SK-N-SH (cell line): ENCODE measurements around the gene ACTA1.

Experiments
- CHD2 ChIP-seq: fragments of 150-350 bp; IDR thresholded peaks from 2 replicates; pipeline ENCODE4 v1.6.1; 2018; ENCODE audit warnings: low read length; ENCODE audit not compliant: partially characterized antibody
- FOSL2 ChIP-seq: IDR thresholded peaks from 2 replicates; pipeline ENCODE4 v1.4.0; 2012; ENCODE audit warnings: low read depth, mild to moderate bottlenecking, moderate library complexity, borderline replicate concordance
- FOXJ3 ChIP-seq: sonication (generic); formaldehyde crosslinking; IDR thresholded peaks from 2 replicates; pipeline ENCODE4 v1.5.1; 2020; ENCODE audit warnings: mild to moderate bottlenecking, missing genetic modification reagents
- MEF2A ChIP-seq: IDR thresholded peaks from 2 replicates; pipeline ENCODE4 v1.4.0; 2012; ENCODE audit warnings: low read depth, borderline replicate concordance
- NFIC ChIP-seq: IDR thresholded peaks from 2 replicates; pipeline ENCODE4 v1.4.0; 2012; ENCODE audit warnings: borderline replicate concordance
- RAD21 ChIP-seq: IDR thresholded peaks from 2 replicates; pipeline ENCODE4 v1.6.1; 2012; ENCODE audit warnings: mild to moderate bottlenecking, low read length
- RFX5 ChIP-seq: IDR thresholded peaks from 2 replicates; pipeline ENCODE4 v1.6.1; 2012; ENCODE audit warnings: mild to moderate bottlenecking, improper control_type of control experiment, low read length
- YY1 ChIP-seq: IDR thresholded peaks from 2 replicates; pipeline ENCODE4 v1.4.0; 2012; ENCODE audit warnings: low read depth, mild to moderate bottlenecking
- TF ChIP-seq, protein P1 (sequence below): IDR thresholded peaks from 2 replicates; pipeline ENCODE4 v1.4.0; 2012; ENCODE audit warnings: low read depth
- TF ChIP-seq, protein P2 (sequence below): IDR thresholded peaks from 2 replicates; pipeline ENCODE4 v1.6.1; 2012; ENCODE audit warnings: mild to moderate bottlenecking, low read depth, low read length, moderate library complexity
- TF ChIP-seq, protein P3 (sequence below): fragments of 200-600 bp; sonication (generic); IDR thresholded peaks from 2 replicates; pipeline ENCODE4 v1.6.1; 2017; ENCODE audit warnings: antibody characterized with exemption, mild to moderate bottlenecking, moderate library complexity

DNA sequence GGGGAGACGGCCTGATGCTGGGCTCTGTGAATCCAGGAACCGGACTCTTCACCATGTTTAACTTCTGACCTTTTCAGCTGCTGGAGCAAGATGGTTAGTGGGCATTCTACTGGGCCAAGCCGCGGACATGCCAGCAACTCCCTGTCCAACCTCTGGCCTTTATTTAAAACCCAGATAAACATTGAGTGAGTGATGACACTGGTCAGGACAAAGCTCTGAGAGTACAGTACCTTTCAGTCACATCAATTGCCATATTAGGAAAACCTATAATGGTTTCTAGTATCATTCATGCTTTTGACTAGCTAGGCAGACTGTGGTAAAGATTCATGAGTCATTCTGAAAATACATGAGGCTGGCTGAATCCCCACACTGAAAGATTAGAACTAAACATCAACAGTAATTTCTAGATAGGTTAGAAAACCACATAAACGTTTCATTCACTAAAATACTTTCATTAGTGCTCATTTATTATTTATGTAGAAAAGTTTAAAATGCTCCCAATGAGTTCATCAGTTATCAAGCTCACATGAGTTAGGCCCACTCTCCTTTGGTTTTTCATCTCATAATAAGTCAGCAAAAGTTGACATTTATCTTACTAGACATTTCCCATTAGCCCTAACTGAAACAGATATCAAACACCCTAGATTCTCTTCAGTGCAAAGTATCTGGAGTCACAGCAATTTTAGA, 7.1 kb upstream of the ACTA1 start:
- TF ChIP-seq, protein P1, sequence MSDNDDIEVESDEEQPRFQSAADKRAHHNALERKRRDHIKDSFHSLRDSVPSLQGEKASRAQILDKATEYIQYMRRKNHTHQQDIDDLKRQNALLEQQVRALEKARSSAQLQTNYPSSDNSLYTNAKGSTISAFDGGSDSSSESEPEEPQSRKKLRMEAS = no peak
- TF ChIP-seq, protein P2, sequence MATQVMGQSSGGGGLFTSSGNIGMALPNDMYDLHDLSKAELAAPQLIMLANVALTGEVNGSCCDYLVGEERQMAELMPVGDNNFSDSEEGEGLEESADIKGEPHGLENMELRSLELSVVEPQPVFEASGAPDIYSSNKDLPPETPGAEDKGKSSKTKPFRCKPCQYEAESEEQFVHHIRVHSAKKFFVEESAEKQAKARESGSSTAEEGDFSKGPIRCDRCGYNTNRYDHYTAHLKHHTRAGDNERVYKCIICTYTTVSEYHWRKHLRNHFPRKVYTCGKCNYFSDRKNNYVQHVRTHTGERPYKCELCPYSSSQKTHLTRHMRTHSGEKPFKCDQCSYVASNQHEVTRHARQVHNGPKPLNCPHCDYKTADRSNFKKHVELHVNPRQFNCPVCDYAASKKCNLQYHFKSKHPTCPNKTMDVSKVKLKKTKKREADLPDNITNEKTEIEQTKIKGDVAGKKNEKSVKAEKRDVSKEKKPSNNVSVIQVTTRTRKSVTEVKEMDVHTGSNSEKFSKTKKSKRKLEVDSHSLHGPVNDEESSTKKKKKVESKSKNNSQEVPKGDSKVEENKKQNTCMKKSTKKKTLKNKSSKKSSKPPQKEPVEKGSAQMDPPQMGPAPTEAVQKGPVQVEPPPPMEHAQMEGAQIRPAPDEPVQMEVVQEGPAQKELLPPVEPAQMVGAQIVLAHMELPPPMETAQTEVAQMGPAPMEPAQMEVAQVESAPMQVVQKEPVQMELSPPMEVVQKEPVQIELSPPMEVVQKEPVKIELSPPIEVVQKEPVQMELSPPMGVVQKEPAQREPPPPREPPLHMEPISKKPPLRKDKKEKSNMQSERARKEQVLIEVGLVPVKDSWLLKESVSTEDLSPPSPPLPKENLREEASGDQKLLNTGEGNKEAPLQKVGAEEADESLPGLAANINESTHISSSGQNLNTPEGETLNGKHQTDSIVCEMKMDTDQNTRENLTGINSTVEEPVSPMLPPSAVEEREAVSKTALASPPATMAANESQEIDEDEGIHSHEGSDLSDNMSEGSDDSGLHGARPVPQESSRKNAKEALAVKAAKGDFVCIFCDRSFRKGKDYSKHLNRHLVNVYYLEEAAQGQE = no peak
- TF ChIP-seq, protein P3, sequence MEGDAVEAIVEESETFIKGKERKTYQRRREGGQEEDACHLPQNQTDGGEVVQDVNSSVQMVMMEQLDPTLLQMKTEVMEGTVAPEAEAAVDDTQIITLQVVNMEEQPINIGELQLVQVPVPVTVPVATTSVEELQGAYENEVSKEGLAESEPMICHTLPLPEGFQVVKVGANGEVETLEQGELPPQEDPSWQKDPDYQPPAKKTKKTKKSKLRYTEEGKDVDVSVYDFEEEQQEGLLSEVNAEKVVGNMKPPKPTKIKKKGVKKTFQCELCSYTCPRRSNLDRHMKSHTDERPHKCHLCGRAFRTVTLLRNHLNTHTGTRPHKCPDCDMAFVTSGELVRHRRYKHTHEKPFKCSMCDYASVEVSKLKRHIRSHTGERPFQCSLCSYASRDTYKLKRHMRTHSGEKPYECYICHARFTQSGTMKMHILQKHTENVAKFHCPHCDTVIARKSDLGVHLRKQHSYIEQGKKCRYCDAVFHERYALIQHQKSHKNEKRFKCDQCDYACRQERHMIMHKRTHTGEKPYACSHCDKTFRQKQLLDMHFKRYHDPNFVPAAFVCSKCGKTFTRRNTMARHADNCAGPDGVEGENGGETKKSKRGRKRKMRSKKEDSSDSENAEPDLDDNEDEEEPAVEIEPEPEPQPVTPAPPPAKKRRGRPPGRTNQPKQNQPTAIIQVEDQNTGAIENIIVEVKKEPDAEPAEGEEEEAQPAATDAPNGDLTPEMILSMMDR = no peak
- no peak for TF ChIP-seq RFX5
- TF ChIP-seq NFIC = no peak
- no peak for TF ChIP-seq MEF2A
- TF ChIP-seq YY1 = no peak
- TF ChIP-seq RAD21 = no peak
- TF ChIP-seq CHD2 = no peak
- no peak for TF ChIP-seq FOXJ3
- peak; percentile 47 for TF ChIP-seq FOSL2
